Measurements from ENCODE around the gene REST. TPM values are rescaled to one million over a fixed set of nuclear protein-coding genes. Genes with fewer than 3 reads are reported as not detected.

REST gene
- total and polyA plus RNA-seq, 9 of the 15 experiments (the other 6 are each of a cell fraction or from before 2014, with no cell fraction given): 2.9 to 24.0 (median 19.2) TPM

GRCh38 chr4:56940403-56940802 is 32.7 kb downstream of the REST start:
- Histone ChIP-seq H3K27ac (ENCODE audit: extremely low read depth, low read depth, low read length) (no peak overlapping the region), H3K9me1 (ENCODE audit: control insufficient read depth, insufficient read depth, low read length) (no peaks in the 10 kb centered on the region), H3K27me3 (ENCODE audit: control insufficient read depth in 2 of 2, insufficient read depth in 2 of 2, low read length in 2 of 2) (no peaks in the 10 kb centered on the region; a peak in 1 of 5 replicates), H3K4me3 (no peak overlapping the region), H3K36me3 (ENCODE audit: control insufficient read depth, insufficient read depth, low read length) (peaks cover 4% of the 10 kb centered on the region; the same call in 1 of the 3 replicates), H3K4me2 (ENCODE audit: insufficient read depth, low read length) (no peak overlapping the region), H4K20me1 (replicated peaks; ENCODE audit: control insufficient read depth, insufficient read depth, low read length) (no peaks in the 10 kb centered on the region), H3K9me3 (replicated peaks; ENCODE audit: control insufficient read depth, insufficient read depth, low read depth, low read length) (no peaks in the 10 kb centered on the region), H3K4me1 (replicated peaks in 1 of 2; ENCODE audit: control insufficient read depth in 2 of 2, insufficient read depth in 2 of 2, low read length in 2 of 2) (no peaks in the 10 kb centered on the region), H3K9ac (ENCODE audit: insufficient read depth in 1 of 2, low read depth in 2 of 2, low read length in 2 of 2) (no peak overlapping the region), H3K79me2 (ENCODE audit: control insufficient read depth, insufficient read depth, low read length) (no peaks in the 10 kb centered on the region), H2AFZ (ENCODE audit: low read depth, low read length) (no peak overlapping the region)
- intact Hi-C loops (cut with micrococcal nuclease) (no loop called here), in situ Hi-C loops (cut with MboI) (no loop called here)
- BruUV-seq (replicated peaks): no TSS peak
- FAIRE-seq: no peak
- 85% methylated on average over 12 of the region's 12 CpGs for WGBS (ENCODE audit: insufficient coverage, low coverage, missing lambda C conversion rate)
- DNase-seq (ENCODE audit: extremely low read depth in 1 of 4, low spot score in 3 of 4): no peak
- TF ChIP-seq YY1 (IDR thresholded peaks at IDR 0.05; ENCODE audit: borderline replicate concordance in 1 of 3, control insufficient read depth in 1 of 3, extremely low read depth in 1 of 3, insufficient read depth in 3 of 3, insufficient read length in 1 of 3, insufficient replicate concordance in 2 of 3, low read depth in 1 of 3, low read length in 2 of 3) (no peak), TBL1XR1 (IDR thresholded peaks at IDR 0.05; ENCODE audit: low read length in 2 of 2) (no peak), THRA (IDR thresholded peaks at IDR 0.05) (no peak), HOMEZ (CRISPR knock-in tag; IDR thresholded peaks at IDR 0.05) (no peak), NCOA1 (IDR thresholded peaks at IDR 0.05; ENCODE audit: low read depth) (no peak)
- no peak for ATAC-seq
- POLR2A ChIA-PET: interaction anchor here (1.7 kb wide), 1 partner anchor 38 kb away, joined by 6 read pairs; the partner anchor contains the start of gene POLR2B
- CTCF ChIA-PET (ENCODE audit: low intra/inter-chr PET ratio): no interaction called here

Data from K562 (cell line).